Measurements from ENCODE around the gene CR1L.

GRCh38 chr1:207649865-207650580 is 5.1 kb downstream of the CR1L start:
- TF ChIP-seq, protein P1, sequence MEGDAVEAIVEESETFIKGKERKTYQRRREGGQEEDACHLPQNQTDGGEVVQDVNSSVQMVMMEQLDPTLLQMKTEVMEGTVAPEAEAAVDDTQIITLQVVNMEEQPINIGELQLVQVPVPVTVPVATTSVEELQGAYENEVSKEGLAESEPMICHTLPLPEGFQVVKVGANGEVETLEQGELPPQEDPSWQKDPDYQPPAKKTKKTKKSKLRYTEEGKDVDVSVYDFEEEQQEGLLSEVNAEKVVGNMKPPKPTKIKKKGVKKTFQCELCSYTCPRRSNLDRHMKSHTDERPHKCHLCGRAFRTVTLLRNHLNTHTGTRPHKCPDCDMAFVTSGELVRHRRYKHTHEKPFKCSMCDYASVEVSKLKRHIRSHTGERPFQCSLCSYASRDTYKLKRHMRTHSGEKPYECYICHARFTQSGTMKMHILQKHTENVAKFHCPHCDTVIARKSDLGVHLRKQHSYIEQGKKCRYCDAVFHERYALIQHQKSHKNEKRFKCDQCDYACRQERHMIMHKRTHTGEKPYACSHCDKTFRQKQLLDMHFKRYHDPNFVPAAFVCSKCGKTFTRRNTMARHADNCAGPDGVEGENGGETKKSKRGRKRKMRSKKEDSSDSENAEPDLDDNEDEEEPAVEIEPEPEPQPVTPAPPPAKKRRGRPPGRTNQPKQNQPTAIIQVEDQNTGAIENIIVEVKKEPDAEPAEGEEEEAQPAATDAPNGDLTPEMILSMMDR (IDR thresholded peaks at IDR 0.05) = no peak
- no peak for TF ChIP-seq NR2C2 (CRISPR knock-in tag; IDR thresholded peaks at IDR 0.05)
- TF ChIP-seq TEAD1 (CRISPR knock-in tag; IDR thresholded peaks at IDR 0.05) = no peak
- TF ChIP-seq, protein P2, sequence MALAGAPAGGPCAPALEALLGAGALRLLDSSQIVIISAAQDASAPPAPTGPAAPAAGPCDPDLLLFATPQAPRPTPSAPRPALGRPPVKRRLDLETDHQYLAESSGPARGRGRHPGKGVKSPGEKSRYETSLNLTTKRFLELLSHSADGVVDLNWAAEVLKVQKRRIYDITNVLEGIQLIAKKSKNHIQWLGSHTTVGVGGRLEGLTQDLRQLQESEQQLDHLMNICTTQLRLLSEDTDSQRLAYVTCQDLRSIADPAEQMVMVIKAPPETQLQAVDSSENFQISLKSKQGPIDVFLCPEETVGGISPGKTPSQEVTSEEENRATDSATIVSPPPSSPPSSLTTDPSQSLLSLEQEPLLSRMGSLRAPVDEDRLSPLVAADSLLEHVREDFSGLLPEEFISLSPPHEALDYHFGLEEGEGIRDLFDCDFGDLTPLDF (CRISPR knock-in tag; IDR thresholded peaks at IDR 0.05) = no peak
- TF ChIP-seq, protein P3, sequence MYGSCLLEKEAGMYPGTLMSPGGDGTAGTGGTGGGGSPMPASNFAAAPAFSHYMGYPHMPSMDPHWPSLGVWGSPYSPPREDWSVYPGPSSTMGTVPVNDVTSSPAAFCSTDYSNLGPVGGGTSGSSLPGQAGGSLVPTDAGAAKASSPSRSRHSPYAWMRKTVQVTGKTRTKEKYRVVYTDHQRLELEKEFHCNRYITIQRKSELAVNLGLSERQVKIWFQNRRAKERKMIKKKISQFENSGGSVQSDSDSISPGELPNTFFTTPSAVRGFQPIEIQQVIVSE (CRISPR knock-in tag; IDR thresholded peaks at IDR 0.05; ENCODE audit: borderline replicate concordance) = no peak
- TF ChIP-seq IRF1 (CRISPR knock-in tag; IDR thresholded peaks at IDR 0.05) = no peak
- TF ChIP-seq ZBTB43 (CRISPR knock-in tag; IDR thresholded peaks at IDR 0.05) = no peak

All from WTC11 (cell line).